Heart right ventricle (tissue), 16 donors: ENCODE data around the gene CRELD2. TPM values are rescaled to one million over a fixed set of nuclear protein-coding genes. Genes with fewer than 3 reads are reported as not detected.

Experiments
- ATAC-seq, 8 donors: fragments of 200-7000 bp; cut with Tn5 transposase; one replicate each; pipeline ENCODE4 v1.9.1; 2020; ENCODE audit warnings: mild to moderate bottlenecking in 8 of 8, moderate library complexity in 8 of 8, moderate number of reproducible peaks in 1 of 8
- DNase-seq, 2 donors: peaks; one replicate each; pipeline ENCODE4 v3.0.0-alpha.2; 2020
- H3K27ac ChIP-seq, 10 donors: fragments of 200-600 bp; sonication (generic) in 2 of 10; one replicate each; pipeline versions ENCODE4 v1.5.0 to v1.8.0; 2020 to 2022; ENCODE audit warnings: mild to moderate bottlenecking in 3 of 10
- H3K27me3 ChIP-seq, 7 donors: fragments of 200-600 bp; one replicate each; pipeline ENCODE4 v1.8.0; 2021 to 2022; ENCODE audit warnings: mild to moderate bottlenecking in 2 of 7
- H3K36me3 ChIP-seq, 9 donors: fragments of 200-600 bp; sonication (generic) in 1 of 9; one replicate each; pipeline versions ENCODE4 v1.5.0 to v1.8.0; 2020 to 2022; ENCODE audit warnings: mild to moderate bottlenecking in 2 of 9
- H3K4me1 ChIP-seq, 9 donors: fragments of 200-600 bp; sonication (generic) in 1 of 9; one replicate each; pipeline versions ENCODE4 v1.5.0 to v1.8.0; 2020 to 2022; ENCODE audit warnings: mild to moderate bottlenecking in 4 of 9
- H3K4me3 ChIP-seq, 10 donors: fragments of 200-600 bp; sonication (generic) in 2 of 10; one replicate each; pipeline versions ENCODE4 v1.5.0 to v1.8.0; 2020 to 2022; ENCODE audit warnings: mild to moderate bottlenecking in 7 of 10, moderate library complexity in 2 of 10
- H3K9me3 ChIP-seq, 11 donors: fragments of 200-600 bp in 10 of 11; sonication (generic) in 2 of 11; one replicate each; pipeline versions ENCODE4 v1.5.0 to v1.8.0; 2013 to 2022; ENCODE audit warnings: mild to moderate bottlenecking in 2 of 11, control low read depth in 1 of 11, moderate library complexity in 1 of 11
- CTCF ChIP-seq, 9 donors: fragments of 200-600 bp; sonication (generic) in 2 of 9; IDR thresholded peaks; one replicate each; pipeline versions ENCODE4 v1.5.0 to v1.8.0; 2021 to 2022; ENCODE audit warnings: antibody characterized with exemption in 9 of 9, mild to moderate bottlenecking in 5 of 9, moderate library complexity in 1 of 9
- WGBS, 2 donors: extraction: QIAGEN DNeasy Blood & Tissue Kit; methylation state at CpG; one replicate each; pipeline ENCODE4 v1.1.7; 2013; ENCODE audit warnings: inconsistent platforms in 1 of 2; 5-methylcytosine and 5-hydroxymethylcytosine counted together
- intact Hi-C, 10 donors: fragments of 100-400 bp; cut with DNase I; formaldehyde crosslinking; loops; one replicate each; pipeline versions ENCODE4 v1.11.1 to v1.14.2; 2022
- polyA plus RNA-seq, 2 donors: library from polyadenylated mRNA; stranded (reverse); fragments of 200-250 nt; gene quantifications; one replicate each; pipeline ENCODE4 v1.2.3, GENCODE V29; 2013
- total RNA-seq, 10 donors: library from RNA; stranded (reverse); fragmentation: NEBNext Ultra II Directional in 3 of 10; extraction: Animal tissue kit (Norgen Biotek cat#: 25700) in 3 of 10; gene quantifications; one replicate each; pipeline versions ENCODE4 v1.2.1 to v1.2.4, GENCODE V29; 2021 to 2023
- donor health status: Arrhythmogenic right ventricular cardiomyopathy.
- donor health status: ischemic (EF 13 %, LVEDD 7.1; RV severe dilation, severe dysfunction).
- donor health status: healthy with polysubstance abuse.
- donor health status: DM: no; HTN: yes; CAD: no.
- donor health status: DM: no; HTN: no; CAD: no.
- donor health status: ischemic (EF 25% LVEDD 6.9; RV normal size, moderate dysfunction).
- donor health status: ischemic (EF 25% LVEDD 5.7; RV mildly dilated, moderate dysfunction).
- donor health status: healthy.
- donor health status: DM: yes; HTN: yes; CAD: no.
- donor health status: Ischemic cardiomyopathy.
- donor health status: ischemic (EF 35%, LVEDD 5.7; RV mildly dilated, moderate dysfunction).
- donor health status: nonischemic (EF 11% LVEDD 7.7; RV severe dilation, severe dysfunction).
- donor health status: DM: yes; HTN: yes; CAD: no.
- donor health status: PGD.
- donor health status: ischemic (EF 29% LVEDD 5.4; RV normal size, mild dysfunction).
- donor health status: nonischemic (EF 23%, LVEDD 6.1; RV moderate dilation, normal function).

CRELD2 gene
- total and polyA plus RNA-seq, 12 donors = 11.0 to 90.0 (median 19.2) TPM

GRCh38 chr22:49882519-49883293 lies 35.7 kb upstream of the CRELD2 start:
- Histone ChIP-seq H3K27me3 (no peaks in the 10 kb centered on the region), H3K36me3 (peaks cover 0 to 55% (median 20%) of the 10 kb centered on the region in 9 donors), H3K9me3 (peaks cover 0 to 6% (median 0%) of the 10 kb centered on the region in 11 donors), H3K27ac (no peak overlapping the region), H3K4me3 (no peak overlapping the region), H3K4me1 (peaks cover 0 to 20% (median 0%) of the 10 kb centered on the region in 9 donors)
- WGBS, 2 donors = 56 to 66% methylated on average over 21 of the region's 21 CpGs
- DNase-seq (no peak), ATAC-seq (peak in 2 of 8 donors; percentile 24 to 30)
- TF ChIP-seq CTCF (IDR thresholded peaks at IDR 0.05) = no peak
- intact Hi-C loops = no loop called here

DNA sequence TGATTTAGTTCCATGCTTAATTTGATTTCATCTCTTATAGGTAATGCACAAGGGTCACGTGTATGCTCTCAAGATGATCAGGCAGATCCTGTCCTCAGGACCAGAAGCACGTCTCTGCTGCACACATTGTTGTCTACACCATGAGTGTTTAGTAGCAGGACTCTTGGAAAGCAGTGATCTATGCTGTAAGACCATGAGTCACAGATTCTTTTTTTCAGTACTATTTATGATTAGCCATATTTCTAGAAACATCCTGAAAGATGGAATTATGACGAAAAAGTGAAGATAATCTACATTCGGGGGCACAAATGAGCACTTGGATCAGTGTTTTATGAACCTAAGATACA lies 35.2 kb upstream of the CRELD2 start:
- TF ChIP-seq CTCF (IDR thresholded peaks at IDR 0.05) = no peak
- Histone ChIP-seq H3K9me3 (peaks cover 0 to 6% (median 0%) of the 10 kb centered on the region in 11 donors), H3K27ac (no peak overlapping the region), H3K4me3 (no peak overlapping the region), H3K27me3 (no peaks in the 10 kb centered on the region), H3K4me1 (peaks cover 0 to 20% (median 0%) of the 10 kb centered on the region in 9 donors), H3K36me3 (peaks cover 0 to 56% (median 20%) of the 10 kb centered on the region in 9 donors)
- ATAC-seq (no peak), DNase-seq (no peak)
- intact Hi-C loops = no loop called here
- WGBS, 2 donors = 96 to 97% methylated on average over 4 of the region's 4 CpGs

GRCh38 chr22:49884075-49884474 lies 34.4 kb upstream of the CRELD2 start:
- intact Hi-C loops = no loop called here
- no peak for ATAC-seq
- no peak for DNase-seq
- Histone ChIP-seq H3K36me3 (peaks cover 0 to 61% (median 20%) of the 10 kb centered on the region in 9 donors), H3K27ac (no peak overlapping the region), H3K9me3 (peaks cover 0 to 7% (median 0%) of the 10 kb centered on the region in 11 donors), H3K4me1 (peaks cover 0 to 20% (median 0%) of the 10 kb centered on the region in 9 donors), H3K27me3 (no peaks in the 10 kb centered on the region), H3K4me3 (no peak overlapping the region)
- 95 to 98% methylated on average over 20 of the region's 20 CpGs for WGBS, 2 donors
- no peak for TF ChIP-seq CTCF (IDR thresholded peaks at IDR 0.05)

- ATAC-seq = no peak
- Histone ChIP-seq H3K4me3 (no peak overlapping the region), H3K4me1 (peaks cover 0 to 20% (median 0%) of the 10 kb centered on the region in 9 donors), H3K27me3 (no peaks in the 10 kb centered on the region), H3K9me3 (peaks cover 0 to 13% (median 0%) of the 10 kb centered on the region in 11 donors), H3K27ac (no peak overlapping the region), H3K36me3 (peaks cover 0 to 68% (median 20%) of the 10 kb centered on the region in 9 donors)
- DNase-seq = no peak
- intact Hi-C loops = no loop called here
- no peak for TF ChIP-seq CTCF (IDR thresholded peaks at IDR 0.05)
- WGBS, 2 donors = 91 to 94% methylated on average over 31 of the region's 31 CpGs
Observed at GRCh38 chr22:49884503-49885260, 33.8 kb upstream of the CRELD2 start.
